BLaER1 (cell line): ENCODE measurements around the gene USP3.

Source experiments
- H3K27ac ChIP-seq: shearing (Covaris generic); formaldehyde crosslinking; 2 replicates; pipeline ENCODE4 v1.8.1; 2022
- H3K27me3 ChIP-seq: shearing (Covaris generic); formaldehyde crosslinking; 2 replicates; pipeline ENCODE4 v1.8.1; 2022
- H3K36me3 ChIP-seq: shearing (Covaris generic); formaldehyde crosslinking; 2 replicates; pipeline ENCODE4 v1.8.1; 2022
- H3K4me1 ChIP-seq: shearing (Covaris generic); formaldehyde crosslinking; 2 replicates; pipeline ENCODE4 v1.8.1; 2022
- H3K4me2 ChIP-seq: shearing (Covaris generic); formaldehyde crosslinking; 2 replicates; pipeline ENCODE4 v1.8.1; 2022
- H3K4me3 ChIP-seq: shearing (Covaris generic); formaldehyde crosslinking; 2 replicates; pipeline ENCODE4 v1.8.1; 2022
- H3K9ac ChIP-seq: shearing (Covaris generic); formaldehyde crosslinking; 2 replicates; pipeline ENCODE4 v1.8.1; 2022
- H3K9me3 ChIP-seq: shearing (Covaris generic); formaldehyde crosslinking; 2 replicates; pipeline ENCODE4 v1.8.1; 2022
- H4K20me1 ChIP-seq: shearing (Covaris generic); formaldehyde crosslinking; 2 replicates; pipeline ENCODE4 v1.8.1; 2022
- Cebpa-rat ChIP-seq: shearing (Covaris generic); IDR thresholded peaks from 2 replicates; pipeline ENCODE4 v1.8.1; 2022

USP3 gene

GRCh38 chr15:63555507-63555906 lies 51.1 kb downstream of the USP3 start:
- Histone ChIP-seq H3K27ac (no peak overlapping the region), H3K4me3 (no peak overlapping the region), H4K20me1 (peaks cover 68% of the 10 kb centered on the region), H3K36me3 (peaks cover 73% of the 10 kb centered on the region), H3K9ac (no peak overlapping the region), H3K27me3 (no peaks in the 10 kb centered on the region), H3K4me2 (no peak overlapping the region), H3K4me1 (peaks cover 11% of the 10 kb centered on the region; the same call in 1 of the 2 replicates), H3K9me3 (no peaks in the 10 kb centered on the region)
- no peak for TF ChIP-seq Cebpa-rat

GRCh38 chr15:63556246-63556645 lies 51.9 kb downstream of the USP3 start:
- H3K36me3 ChIP-seq, result peaks cover 81% of the 10 kb centered on the region
- no peak for TF ChIP-seq Cebpa-rat

GRCh38 chr15:63556736-63557135 lies 52.3 kb downstream of the USP3 start:
- Histone ChIP-seq H3K4me3 (no peak overlapping the region), H3K4me2 (no peak overlapping the region), H3K4me1 (peaks cover 11% of the 10 kb centered on the region; the same call in 1 of the 2 replicates), H3K27ac (no peak overlapping the region), H3K9me3 (no peaks in the 10 kb centered on the region), H3K9ac (no peak overlapping the region), H3K27me3 (no peaks in the 10 kb centered on the region), H3K36me3 (peaks cover 86% of the 10 kb centered on the region), H4K20me1 (peaks cover 70% of the 10 kb centered on the region)
- no peak for TF ChIP-seq Cebpa-rat

More at GRCh38 chr15:63556246-63556645, 51.9 kb downstream of the USP3 start:
- Histone ChIP-seq H3K4me3 (no peak overlapping the region), H3K9ac (no peak overlapping the region), H3K9me3 (no peaks in the 10 kb centered on the region), H3K27ac (no peak overlapping the region), H3K4me2 (no peak overlapping the region), H3K4me1 (peaks cover 11% of the 10 kb centered on the region; the same call in 1 of the 2 replicates), H3K27me3 (no peaks in the 10 kb centered on the region), H4K20me1 (peaks cover 69% of the 10 kb centered on the region)

GRCh38 chr15:63559753-63560152 lies 55.4 kb downstream of the USP3 start:
- no peak overlapping the region for H3K9ac ChIP-seq
- H3K4me2 ChIP-seq, result no peak overlapping the region
- peaks cover 97% of the 10 kb centered on the region for H3K36me3 ChIP-seq
- H3K4me1 ChIP-seq, result no peaks in the 10 kb centered on the region
- H3K27ac ChIP-seq, result no peak overlapping the region
- no peak overlapping the region for H3K4me3 ChIP-seq
- H3K27me3 ChIP-seq, result no peaks in the 10 kb centered on the region
- no peak for TF ChIP-seq Cebpa-rat
- H3K9me3 ChIP-seq, result no peaks in the 10 kb centered on the region
- peaks cover 68% of the 10 kb centered on the region for H4K20me1 ChIP-seq

GRCh38 chr15:63560741-63561448 lies 56.5 kb downstream of the USP3 start:
- no peaks in the 10 kb centered on the region for H3K27me3 ChIP-seq
- H3K9ac ChIP-seq, result no peak overlapping the region
- peaks cover 98% of the 10 kb centered on the region for H3K36me3 ChIP-seq
- peaks cover 67% of the 10 kb centered on the region for H4K20me1 ChIP-seq
- H3K4me1 ChIP-seq, result no peaks in the 10 kb centered on the region
- no peak overlapping the region for H3K4me3 ChIP-seq
- TF ChIP-seq Cebpa-rat, result no peak
- no peak overlapping the region for H3K27ac ChIP-seq
- no peak overlapping the region for H3K4me2 ChIP-seq
- H3K9me3 ChIP-seq, result no peaks in the 10 kb centered on the region

GRCh38 chr15:63564093-63564492 lies 59.7 kb downstream of the USP3 start:
- no peak for TF ChIP-seq Cebpa-rat
- Histone ChIP-seq H3K4me2 (no peak overlapping the region), H3K9ac (no peak overlapping the region), H3K36me3 (peaks cover 96% of the 10 kb centered on the region), H3K9me3 (no peaks in the 10 kb centered on the region), H3K27ac (no peak overlapping the region), H3K27me3 (no peaks in the 10 kb centered on the region), H4K20me1 (peaks cover 51% of the 10 kb centered on the region), H3K4me3 (no peak overlapping the region), H3K4me1 (no peaks in the 10 kb centered on the region)

GRCh38 chr15:63565536-63566186 lies 61.3 kb downstream of the USP3 start:
- H4K20me1 ChIP-seq, result peaks cover 55% of the 10 kb centered on the region
- H3K4me3 ChIP-seq, result no peak overlapping the region
- H3K27me3 ChIP-seq, result no peaks in the 10 kb centered on the region
- no peak overlapping the region for H3K27ac ChIP-seq
- no peak overlapping the region for H3K4me2 ChIP-seq
- no peaks in the 10 kb centered on the region for H3K4me1 ChIP-seq
- no peak for TF ChIP-seq Cebpa-rat
- no peak overlapping the region for H3K9ac ChIP-seq
- no peaks in the 10 kb centered on the region for H3K9me3 ChIP-seq
- H3K36me3 ChIP-seq, result peaks cover 96% of the 10 kb centered on the region

GRCh38 chr15:63572749-63573464 lies 68.5 kb downstream of the USP3 start:
- H3K4me3 ChIP-seq, result no peak overlapping the region
- no peak overlapping the region for H3K27ac ChIP-seq
- H3K4me2 ChIP-seq, result no peak overlapping the region
- H3K9me3 ChIP-seq, result no peaks in the 10 kb centered on the region
- TF ChIP-seq Cebpa-rat, result no peak
- peaks cover 90% of the 10 kb centered on the region for H3K36me3 ChIP-seq
- H3K9ac ChIP-seq, result no peak overlapping the region
- no peaks in the 10 kb centered on the region for H3K4me1 ChIP-seq
- peaks cover 19% of the 10 kb centered on the region for H4K20me1 ChIP-seq
- H3K27me3 ChIP-seq, result no peaks in the 10 kb centered on the region

GRCh38 chr15:63573533-63573932 lies 69.1 kb downstream of the USP3 start:
- H3K9ac ChIP-seq, result no peak overlapping the region
- H3K9me3 ChIP-seq, result no peaks in the 10 kb centered on the region
- H3K27me3 ChIP-seq, result no peaks in the 10 kb centered on the region
- no peak for TF ChIP-seq Cebpa-rat
- no peak overlapping the region for H3K27ac ChIP-seq
- peaks cover 19% of the 10 kb centered on the region for H4K20me1 ChIP-seq
- H3K4me1 ChIP-seq, result no peaks in the 10 kb centered on the region
- H3K4me2 ChIP-seq, result no peak overlapping the region
- no peak overlapping the region for H3K4me3 ChIP-seq
- peaks cover 90% of the 10 kb centered on the region for H3K36me3 ChIP-seq

- Histone ChIP-seq H3K36me3 (peaks cover 84% of the 10 kb centered on the region), H3K4me2 (no peak overlapping the region), H4K20me1 (peaks cover 14% of the 10 kb centered on the region), H3K27me3 (no peaks in the 10 kb centered on the region), H3K4me1 (no peaks in the 10 kb centered on the region), H3K27ac (no peak overlapping the region), H3K4me3 (no peak overlapping the region), H3K9me3 (no peaks in the 10 kb centered on the region), H3K9ac (no peak overlapping the region)
- no peak for TF ChIP-seq Cebpa-rat
Measured at GRCh38 chr15:63575312-63575711, 70.9 kb downstream of the USP3 start.
